Large intestine (tissue), 3 donors: ENCODE results near the gene ZNF423. TPM values are rescaled to one million over a fixed set of nuclear protein-coding genes. Genes with fewer than 3 reads are reported as not detected.
A peak's percentile ranks its signal among the peaks of the same experiment; 100 is the strongest.

Experiments used
- DNase-seq, 2 donors: peaks; one replicate each; pipeline versions ENCODE4 v3.0.0 to v3.0.0-alpha.2; 2013
- H3K27ac ChIP-seq: one replicate; pipeline ENCODE4 v1.5.1; 2013; ENCODE audit warnings: low read length
- H3K27me3 ChIP-seq: 2 replicates; pipeline ENCODE4 v1.6.1; 2013; ENCODE audit warnings: low read length; ENCODE audit not compliant: control insufficient read depth, insufficient read depth
- H3K36me3 ChIP-seq: 2 replicates; pipeline ENCODE4 v1.6.1; 2013; ENCODE audit warnings: low read length; ENCODE audit not compliant: control insufficient read depth, insufficient read depth
- H3K4me1 ChIP-seq: one replicate; pipeline ENCODE4 v1.6.1; 2013; ENCODE audit warnings: low read length; ENCODE audit not compliant: control insufficient read depth, insufficient read depth
- H3K4me3 ChIP-seq: one replicate; pipeline ENCODE4 v1.5.1; 2013; ENCODE audit warnings: low read length
- H3K9me3 ChIP-seq: one replicate; pipeline ENCODE4 v1.6.1; 2013; ENCODE audit warnings: mild to moderate bottlenecking, low read depth, low read length, moderate library complexity; ENCODE audit not compliant: control insufficient read depth
- WGBS: methylation state at CpG from one replicate; pipeline ENCODE4 v1.1.5; 2013; ENCODE audit warnings: low lambda C conversion rate; ENCODE audit not compliant: insufficient coverage; 5-methylcytosine and 5-hydroxymethylcytosine counted together
- polyA plus RNA-seq: library from polyadenylated mRNA; unstranded; fragments of 120-200 nt; gene quantifications from one replicate; pipeline ENCODE4 v1.2.1, GENCODE V29; 2013

Gene ZNF423
- polyA plus RNA-seq, 1 donor, result 6.7 TPM

DNA sequence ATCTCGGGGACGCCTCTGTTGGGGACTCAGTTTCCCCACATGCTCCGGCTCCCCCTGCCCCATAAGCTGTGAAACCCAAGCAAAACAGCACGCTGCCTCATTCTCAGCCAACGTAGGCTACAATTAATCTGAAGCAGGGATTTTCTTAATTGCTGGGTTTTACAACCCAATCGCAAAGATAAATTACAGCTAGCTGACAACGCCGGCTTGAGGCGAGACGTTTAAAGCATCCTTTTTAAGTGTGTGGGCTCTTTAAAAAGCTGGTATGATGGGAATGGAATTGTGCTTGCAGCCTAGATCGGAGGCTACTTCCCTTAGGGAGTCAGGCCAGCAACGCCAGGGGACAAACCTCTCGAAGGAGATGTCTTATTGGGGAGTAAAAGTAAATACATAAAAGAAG is 185.3 kb downstream of the ZNF423 start:
- Histone ChIP-seq H3K27me3 (no peaks in the 10 kb centered on the region), H3K27ac (no peak overlapping the region), H3K36me3 (peaks cover under 1% of the 10 kb centered on the region), H3K4me1 (no peaks in the 10 kb centered on the region), H3K9me3 (no peaks in the 10 kb centered on the region), H3K4me3 (no peak overlapping the region)
- no peak for DNase-seq
- no CpG with 5 or more reads among the region's 13 CpGs for WGBS

DNA sequence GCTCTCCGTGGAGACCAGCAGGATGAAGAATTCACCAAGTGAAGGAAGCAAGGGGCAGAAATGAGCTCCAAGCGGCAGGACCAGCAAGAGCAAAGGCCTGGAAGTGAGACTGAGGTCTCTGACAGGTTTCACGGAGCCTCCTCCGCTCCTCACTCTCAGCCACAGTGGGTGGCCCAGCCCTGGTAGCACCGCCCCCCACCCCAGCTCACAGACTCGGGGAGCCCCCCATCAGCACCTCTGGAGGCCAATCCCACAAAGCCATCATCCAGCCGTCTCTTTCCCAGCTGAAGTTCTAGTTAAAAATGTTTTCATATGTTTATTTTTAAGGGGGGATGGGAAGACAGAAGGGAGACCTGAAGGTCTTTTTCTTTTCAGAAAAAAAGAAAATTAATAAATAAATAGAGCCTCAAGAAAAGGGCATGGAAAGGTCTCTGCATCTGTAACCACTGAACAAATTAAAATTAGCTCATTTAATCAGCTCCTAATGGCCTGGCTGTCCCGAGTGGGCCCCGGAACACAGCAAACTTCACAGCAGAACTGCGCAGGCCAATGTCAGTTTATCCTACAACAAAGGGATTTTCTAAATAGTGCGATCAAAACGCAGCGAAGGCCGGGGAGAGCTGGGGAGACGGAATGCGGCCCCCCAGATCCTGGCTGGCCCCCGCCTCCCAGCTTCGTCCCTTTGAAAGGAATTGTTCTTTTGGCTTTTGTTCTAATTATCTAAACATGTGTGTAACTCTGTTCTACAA is 190.3 kb downstream of the ZNF423 start:
- WGBS, result 94% methylated on average over 3 of the region's 18 CpGs
- Histone ChIP-seq H3K27me3 (no peaks in the 10 kb centered on the region), H3K36me3 (no peaks in the 10 kb centered on the region), H3K9me3 (no peaks in the 10 kb centered on the region), H3K4me1 (peaks cover 20% of the 10 kb centered on the region), H3K27ac (peak overlapping the region; percentile 12), H3K4me3 (no peak overlapping the region)
- no peak for DNase-seq

DNA sequence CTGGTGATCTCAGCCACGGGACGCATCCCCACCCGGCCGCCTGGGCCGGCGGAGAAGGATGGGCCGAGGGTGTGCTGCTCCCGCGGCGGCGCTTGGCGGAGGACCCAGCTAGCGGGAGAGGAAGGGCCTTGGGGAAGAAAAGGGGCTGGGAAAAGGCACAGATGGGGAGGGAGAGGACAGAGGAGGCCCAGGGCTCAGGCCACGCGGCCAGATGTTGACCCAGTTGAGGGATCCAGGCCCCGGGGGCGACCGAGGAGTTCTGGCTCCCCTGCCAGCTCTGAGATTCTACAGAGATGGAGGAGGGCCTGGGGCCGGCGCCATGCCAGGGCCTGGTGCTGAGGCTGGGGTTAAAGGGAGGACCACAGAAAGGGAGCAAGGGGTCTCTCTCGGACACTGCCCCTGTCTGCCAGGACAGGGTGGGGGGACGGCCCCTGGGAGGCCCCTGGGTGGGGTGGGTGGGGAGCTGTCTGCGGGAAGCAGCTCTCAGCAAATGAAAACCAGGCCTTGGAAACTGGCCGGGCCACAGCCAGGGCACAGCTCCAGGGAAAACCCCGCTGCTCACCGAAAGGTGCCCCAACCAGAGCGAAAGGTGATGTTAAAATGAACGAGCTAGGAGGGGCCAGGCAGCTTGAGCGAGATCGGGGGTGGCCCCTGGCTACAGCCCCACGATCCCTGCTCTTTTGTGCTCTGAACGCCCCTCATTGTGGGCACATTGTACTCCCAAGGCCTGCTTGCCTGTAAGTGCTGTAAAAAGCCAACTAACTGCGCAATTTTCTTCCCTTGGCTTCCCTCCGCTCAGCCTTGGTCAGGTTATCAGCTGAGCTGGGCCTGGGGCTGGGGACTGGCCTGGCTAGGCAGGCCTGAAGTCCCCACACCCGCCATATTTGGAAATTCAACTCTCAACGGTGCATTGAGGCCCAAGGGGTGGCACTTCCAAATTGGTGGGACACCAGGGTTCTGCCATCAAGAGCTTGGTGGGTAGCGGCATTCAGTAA is 191.4 kb downstream of the ZNF423 start:
- peaks cover 24% of the 10 kb centered on the region for H3K4me1 ChIP-seq
- H3K4me3 ChIP-seq, result no peak overlapping the region
- WGBS, result no CpG with 5 or more reads among the region's 37 CpGs
- no peak for DNase-seq
- no peaks in the 10 kb centered on the region for H3K36me3 ChIP-seq
- H3K9me3 ChIP-seq, result no peaks in the 10 kb centered on the region
- no peaks in the 10 kb centered on the region for H3K27me3 ChIP-seq
- H3K27ac ChIP-seq, result peak overlapping the region; percentile 47

- Histone ChIP-seq H3K4me1 (peaks cover 32% of the 10 kb centered on the region), H3K27ac (peak overlapping the region; percentile 47), H3K9me3 (no peaks in the 10 kb centered on the region), H3K4me3 (no peak overlapping the region), H3K27me3 (no peaks in the 10 kb centered on the region), H3K36me3 (no peaks in the 10 kb centered on the region)
- DNase-seq, result peak; percentile 48 to 66
- WGBS, result no CpG with 5 or more reads among the region's 28 CpGs
Measured at GRCh38 chr16:49663081-49664065, 192.5 kb downstream of the ZNF423 start.

GRCh38 chr16:49662569-49662968 is 193.3 kb downstream of the ZNF423 start:
- Histone ChIP-seq H3K4me3 (no peak overlapping the region), H3K4me1 (peaks cover 33% of the 10 kb centered on the region), H3K27ac (no peak overlapping the region), H3K9me3 (no peaks in the 10 kb centered on the region), H3K36me3 (no peaks in the 10 kb centered on the region), H3K27me3 (no peaks in the 10 kb centered on the region)
- no peak for DNase-seq
- WGBS, result no CpG with 5 or more reads among the region's 4 CpGs

GRCh38 chr16:49661465-49662187 is 194.3 kb downstream of the ZNF423 start:
- Histone ChIP-seq H3K27me3 (no peaks in the 10 kb centered on the region), H3K36me3 (no peaks in the 10 kb centered on the region), H3K4me1 (peaks cover 33% of the 10 kb centered on the region), H3K27ac (no peak overlapping the region), H3K4me3 (no peak overlapping the region), H3K9me3 (no peaks in the 10 kb centered on the region)
- no CpG with 5 or more reads among the region's 16 CpGs for WGBS
- DNase-seq, result no peak

DNA sequence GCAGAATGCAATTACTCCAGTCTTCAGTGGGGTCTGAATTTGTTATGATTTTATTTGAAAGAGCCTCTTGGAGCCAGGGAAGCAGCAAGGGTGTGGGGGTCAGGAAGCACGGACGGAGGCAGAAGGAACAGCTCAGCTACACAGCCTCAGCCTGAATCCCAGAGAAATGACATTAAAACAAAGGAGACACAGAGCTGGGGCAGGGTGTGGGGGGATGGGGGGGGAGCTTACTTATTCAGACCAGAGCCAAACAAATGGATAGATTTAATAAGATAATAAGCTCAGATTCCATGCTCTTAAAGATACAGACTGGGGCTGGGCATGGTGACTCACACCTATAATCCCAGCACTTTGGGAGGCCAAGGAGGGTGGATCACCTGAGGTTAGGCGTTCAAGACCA is 195.3 kb downstream of the ZNF423 start:
- Histone ChIP-seq H3K4me1 (peaks cover 33% of the 10 kb centered on the region), H3K4me3 (no peak overlapping the region), H3K36me3 (no peaks in the 10 kb centered on the region), H3K27me3 (no peaks in the 10 kb centered on the region), H3K27ac (no peak overlapping the region), H3K9me3 (no peaks in the 10 kb centered on the region)
- no peak for DNase-seq
- no CpG with 5 or more reads among the region's 3 CpGs for WGBS

DNA sequence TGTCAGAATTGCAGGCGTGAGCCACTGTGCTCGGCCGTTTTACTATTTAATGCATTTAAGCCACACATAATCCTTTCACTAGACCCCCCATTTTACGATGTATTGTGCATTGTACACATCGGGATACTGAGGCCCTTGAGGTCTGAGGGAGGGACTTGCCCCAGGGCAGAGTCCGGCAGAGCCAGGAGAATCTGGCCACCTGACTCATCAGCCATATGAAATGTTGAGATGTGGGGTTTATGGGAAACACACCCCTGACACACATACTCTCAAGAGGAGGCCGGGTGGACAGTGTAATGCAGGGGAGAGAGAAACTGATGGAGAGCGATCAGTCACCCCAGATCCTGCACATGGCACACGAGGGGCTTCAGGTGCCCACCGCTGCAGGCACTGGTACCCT is 196.6 kb downstream of the ZNF423 start:
- WGBS, result no CpG with 5 or more reads among the region's 10 CpGs
- DNase-seq, result peak in 1 of 2 donors; percentile 37
- peaks cover 29% of the 10 kb centered on the region for H3K4me1 ChIP-seq
- no peak overlapping the region for H3K27ac ChIP-seq
- no peaks in the 10 kb centered on the region for H3K9me3 ChIP-seq
- no peak overlapping the region for H3K4me3 ChIP-seq
- no peaks in the 10 kb centered on the region for H3K27me3 ChIP-seq
- no peaks in the 10 kb centered on the region for H3K36me3 ChIP-seq

- Histone ChIP-seq H3K4me1 (peaks cover 20% of the 10 kb centered on the region), H3K36me3 (no peaks in the 10 kb centered on the region), H3K27me3 (no peaks in the 10 kb centered on the region), H3K9me3 (no peaks in the 10 kb centered on the region), H3K27ac (no peak overlapping the region), H3K4me3 (no peak overlapping the region)
- no peak for DNase-seq
- WGBS, result no CpG with 5 or more reads among the region's 8 CpGs
Measured at GRCh38 chr16:49658531-49658930, 197.4 kb downstream of the ZNF423 start.
